T-cell (primary cell): Measurements from ENCODE around the gene SGCA. TPM values are rescaled to one million over a fixed set of nuclear protein-coding genes. Genes with fewer than 3 reads are reported as not detected.

Experiments
- ATAC-seq, 4 experiments: fragments of 200-7000 bp in 3 of 4; fragments of 150-1000 bp in 1 of 4; cut with Tn5 transposase; replicated peaks in 1 of 4; 1 replicate in 3 of 4; 2 replicates in 1 of 4; pipeline ENCODE4 v1.10.0; 2021; ENCODE audit warnings: moderate library complexity in 3 of 4, mild to moderate bottlenecking in 2 of 4, moderate number of reproducible peaks in 1 of 4
- CTCF ChIA-PET, 2 donors: fragments of 300-600 bp; sonication (Branson Sonifier 250); formaldehyde crosslinking; loops; one replicate each; lab custom pipeline; 2022; ENCODE audit warnings: antibody characterized with exemption in 2 of 2; lab: Charles Lee
- POLR2A ChIA-PET, 2 donors: fragments of 300-600 bp; sonication (Branson Sonifier 250); formaldehyde crosslinking; loops; one replicate each; lab custom pipeline; 2022; ENCODE audit warnings: antibody characterized with exemption in 2 of 2; lab: Charles Lee
- DNase-seq, 35 experiments: peaks; one replicate each; pipeline versions ENCODE4 v3.0.0 to v3.0.0-alpha.2; 2013 to 2023
- H3K27ac ChIP-seq: one replicate; pipeline ENCODE4 v1.5.1; 2013; ENCODE audit warnings: low read length
- H3K27me3 ChIP-seq, 2 experiments: replicated peaks in 1 of 2; 1 replicate in 1 of 2; 2 replicates in 1 of 2; pipeline versions ENCODE4 v1.6.1 to v1.7.0; 2013; ENCODE audit warnings: low read length in 1 of 2, mixed read lengths in 1 of 2; ENCODE audit not compliant: control insufficient read depth in 2 of 2, insufficient read depth in 2 of 2; ENCODE audit errors: extremely low read depth in 1 of 2
- H3K36me3 ChIP-seq, 2 donors: 1 replicate in 1 of 2; 2 replicates in 1 of 2; pipeline versions ENCODE4 v1.6.1 to v1.7.0; 2013; ENCODE audit warnings: low read length in 1 of 2; ENCODE audit not compliant: control insufficient read depth in 2 of 2, insufficient read depth in 1 of 2; ENCODE audit errors: extremely low read depth in 1 of 2
- H3K4me1 ChIP-seq, 2 experiments: 1 replicate in 1 of 2; 2 replicates in 1 of 2; pipeline versions ENCODE4 v1.6.1 to v1.7.0; 2013; ENCODE audit warnings: low read length in 2 of 2, mixed read lengths in 1 of 2; ENCODE audit not compliant: insufficient read depth in 2 of 2, control insufficient read depth in 1 of 2; ENCODE audit errors: extremely low read depth in 1 of 2
- H3K4me3 ChIP-seq, 2 donors: 1 replicate in 1 of 2; 2 replicates in 1 of 2; pipeline versions ENCODE4 v1.5.1 to v1.7.0; 2013; ENCODE audit warnings: mild to moderate bottlenecking in 2 of 2, low read length in 1 of 2, moderate library complexity in 1 of 2; ENCODE audit not compliant: control insufficient read depth in 1 of 2; ENCODE audit errors: extremely low read depth in 1 of 2
- H3K9me3 ChIP-seq: 2 replicates; pipeline ENCODE4 v1.7.0; 2013
- H3K27ac Mint-ChIP-seq, 2 donors: one replicate each; pipeline ENCODE4 v1.8.0; 2020 to 2021; ENCODE audit warnings: mild to moderate bottlenecking in 2 of 2, mixed read lengths in 2 of 2
- H3K27me3 Mint-ChIP-seq, 2 donors: one replicate each; pipeline ENCODE4 v1.8.0; 2021 to 2022; ENCODE audit warnings: mixed read lengths in 2 of 2
- H3K36me3 Mint-ChIP-seq: one replicate; pipeline ENCODE4 v1.8.0; 2021; ENCODE audit warnings: mixed read lengths
- H3K4me1 Mint-ChIP-seq, 3 donors: one replicate each; pipeline ENCODE4 v1.8.0; 2020 to 2022; ENCODE audit warnings: mixed read lengths in 3 of 3, mild to moderate bottlenecking in 1 of 3
- H3K4me3 Mint-ChIP-seq, 3 donors: one replicate each; pipeline ENCODE4 v1.8.0; 2020 to 2022; ENCODE audit warnings: mild to moderate bottlenecking in 3 of 3, mixed read lengths in 3 of 3, moderate library complexity in 3 of 3
- H3K9me3 Mint-ChIP-seq, 3 donors: one replicate each; pipeline ENCODE4 v1.8.0; 2020 to 2022; ENCODE audit warnings: mixed read lengths in 3 of 3
- WGBS: methylation state at CpG from one replicate; pipeline ENCODE4 v1.1.5; 2013; ENCODE audit warnings: missing lambda C conversion rate; ENCODE audit not compliant: insufficient coverage; 5-methylcytosine and 5-hydroxymethylcytosine counted together
- total RNA-seq, 35 experiments: library from RNA in 6 of 35; stranded (reverse) in 6 of 35; fragments of 120-200 nt in 1 of 35; gene quantifications; one replicate each; pipeline versions ENCODE4 v1.2.1 to v1.2.4 and lab custom pipeline; 2013 to 2026

Gene SGCA
- total RNA-seq, 5 donors from 2014 or later (not counting 1 experiment from before 2014, with no cell fraction given), result 0.33 TPM; not detected in 4

GRCh38 chr17:50155115-50155819 is 10.5 kb upstream of the SGCA start:
- no peaks in the 10 kb centered on the region for H3K9me3 ChIP-seq
- 92% methylated on average over 2 of the region's 8 CpGs for WGBS
- no peaks in the 10 kb centered on the region for H3K36me3 Mint-ChIP-seq
- H3K27ac ChIP-seq, result no peak overlapping the region
- no peak overlapping the region for H3K4me3 Mint-ChIP-seq
- CTCF ChIA-PET, result no interaction called here
- peak overlapping the region; percentile 70 to 88 for H3K27ac Mint-ChIP-seq
- no peak for ATAC-seq
- no peaks in the 10 kb centered on the region for H3K9me3 Mint-ChIP-seq
- H3K4me1 Mint-ChIP-seq, result peaks cover 24 to 39% (median 34%) of the 10 kb centered on the region in 3 donors
- no peaks in the 10 kb centered on the region for H3K36me3 ChIP-seq
- no peak overlapping the region for H3K4me3 ChIP-seq
- no peak for DNase-seq
- H3K27me3 ChIP-seq, result no peaks in the 10 kb centered on the region
- peaks cover 2 to 34% of the 10 kb centered on the region in 2 experiments for H3K4me1 ChIP-seq
- no peaks in the 10 kb centered on the region for H3K27me3 Mint-ChIP-seq
- POLR2A ChIA-PET, result no interaction called here

GRCh38 chr17:50157891-50158290 is 7.9 kb upstream of the SGCA start:
- Mint-ChIP-seq H3K27me3 (no peaks in the 10 kb centered on the region), H3K4me1 (peaks cover 38 to 46% (median 40%) of the 10 kb centered on the region in 3 donors), H3K4me3 (no peak overlapping the region), H3K9me3 (no peaks in the 10 kb centered on the region), H3K27ac (peak overlapping the region; percentile 60 to 65), H3K36me3 (no peaks in the 10 kb centered on the region)
- 0% methylated on average over 1 of the region's 4 CpGs for WGBS
- CTCF ChIA-PET, result no interaction called here
- POLR2A ChIA-PET, result no interaction called here
- peak in 1 of 35 experiments; percentile 36 for DNase-seq
- Histone ChIP-seq H3K4me1 (peaks cover 10 to 32% of the 10 kb centered on the region in 2 experiments), H3K4me3 (no peak overlapping the region), H3K36me3 (no peaks in the 10 kb centered on the region), H3K9me3 (no peaks in the 10 kb centered on the region), H3K27ac (no peak overlapping the region), H3K27me3 (no peaks in the 10 kb centered on the region)
- peak in 3 of 4 experiments; percentile 21 to 26 (median 22) for ATAC-seq

GRCh38 chr17:50161023-50161910 is 4.5 kb upstream of the SGCA start:
- peak overlapping the region; percentile 40 to 85 for H3K27ac Mint-ChIP-seq
- H3K9me3 Mint-ChIP-seq, result no peaks in the 10 kb centered on the region
- no peaks in the 10 kb centered on the region for H3K9me3 ChIP-seq
- H3K27me3 Mint-ChIP-seq, result no peaks in the 10 kb centered on the region
- ATAC-seq, result peak; percentile 89 to 97 (median 96)
- peak overlapping the region; percentile 72 to 79 (median 77) for H3K4me3 Mint-ChIP-seq
- peak; percentile 85 to 97 (median 91) for DNase-seq
- ChIA-PET CTCF (interaction anchor here (0.5 to 2.7 kb wide), 21 partner anchors 9 to 201 kb away, joined by 3 to 26 read pairs (median 5); partner anchors contain the start of gene PDK2 (in 1 of the 2)), POLR2A (interaction anchor here (0.6 to 0.9 kb wide), 3 partner anchors 15 to 141 kb away, joined by 3 to 6 read pairs (median 3); no protein-coding TSS in a partner anchor)
- H3K36me3 ChIP-seq, result no peaks in the 10 kb centered on the region
- WGBS, result 5% methylated on average over 36 of the region's 53 CpGs
- H3K4me1 Mint-ChIP-seq, result peaks cover 28 to 40% (median 38%) of the 10 kb centered on the region in 3 donors
- peak overlapping the region; percentile 60 to 71 for H3K4me3 ChIP-seq
- peaks cover 14 to 27% of the 10 kb centered on the region in 2 experiments for H3K4me1 ChIP-seq
- peak overlapping the region; percentile 49 for H3K27ac ChIP-seq
- H3K27me3 ChIP-seq, result no peaks in the 10 kb centered on the region
- no peaks in the 10 kb centered on the region for H3K36me3 Mint-ChIP-seq

- no peaks in the 10 kb centered on the region for H3K9me3 Mint-ChIP-seq
- ChIA-PET POLR2A (interaction anchor here in 1 of 2 donors (0.6 kb wide), 1 partner anchor 42 kb away, joined by 3 read pairs; no protein-coding TSS in a partner anchor), CTCF (interaction anchor here (0.5 to 2.7 kb wide), 18 partner anchors 8 to 201 kb away, joined by 3 to 26 read pairs (median 5); partner anchors contain the start of gene PDK2 (in 1 of the 2))
- H3K27me3 Mint-ChIP-seq, result no peaks in the 10 kb centered on the region
- H3K36me3 Mint-ChIP-seq, result no peaks in the 10 kb centered on the region
- peak overlapping the region; percentile 72 to 79 (median 77) for H3K4me3 Mint-ChIP-seq
- 84% methylated on average over 10 of the region's 16 CpGs for WGBS
- peak overlapping the region in 1 of 2 donors; percentile 20 for H3K4me3 ChIP-seq
- ATAC-seq (no peak), DNase-seq (no peak)
- H3K27ac ChIP-seq, result peak overlapping the region; percentile 49
- H3K9me3 ChIP-seq, result no peaks in the 10 kb centered on the region
- peaks cover 28 to 40% (median 38%) of the 10 kb centered on the region in 3 donors for H3K4me1 Mint-ChIP-seq
- H3K27ac Mint-ChIP-seq, result peak overlapping the region; percentile 40 to 85
- H3K36me3 ChIP-seq, result no peaks in the 10 kb centered on the region
- no peaks in the 10 kb centered on the region for H3K27me3 ChIP-seq
- H3K4me1 ChIP-seq, result peaks cover 14 to 27% of the 10 kb centered on the region in 2 experiments
Measured at GRCh38 chr17:50161911-50162288, 3.9 kb upstream of the SGCA start.

- Histone ChIP-seq H3K9me3 (no peaks in the 10 kb centered on the region), H3K27me3 (peaks cover 0 to 6% of the 10 kb centered on the region in 2 experiments), H3K4me3 (no peak overlapping the region), H3K36me3 (no peaks in the 10 kb centered on the region), H3K4me1 (peaks cover 14 to 26% of the 10 kb centered on the region in 2 experiments), H3K27ac (no peak overlapping the region)
- POLR2A ChIA-PET, result no interaction called here
- DNase-seq, result no peak
- peak in 1 of 4 experiments; percentile 34 for ATAC-seq
- Mint-ChIP-seq H3K27me3 (no peaks in the 10 kb centered on the region), H3K27ac (peak overlapping the region in 1 of 2 donors; percentile 45), H3K4me3 (peak overlapping the region in 1 of 3 donors; percentile 79), H3K4me1 (peaks cover 25 to 38% (median 34%) of the 10 kb centered on the region in 3 donors), H3K9me3 (no peaks in the 10 kb centered on the region), H3K36me3 (no peaks in the 10 kb centered on the region)
- CTCF ChIA-PET, result interaction anchor here (0.7 to 2.7 kb wide), 17 partner anchors 7 to 107 kb away, joined by 3 to 26 read pairs (median 5); partner anchors contain the start of gene PDK2 (in 1 of the 2)
- 83% methylated on average over 2 of the region's 8 CpGs for WGBS
Measured at GRCh38 chr17:50162466-50163254, 3.1 kb upstream of the SGCA start.
